ENCODE results near the gene DPEP2.

DPEP2 gene

GRCh38 chr16:67971111-67971510, 28.2 kb downstream of the DPEP2 start:
- peak overlapping the region; percentile 36 to 81 (median 76) for H3K4me3 Mint-ChIP-seq
- H3K27ac Mint-ChIP-seq = peak overlapping the region in 1 of 3 experiments; percentile 65
- peaks cover 20% of the 10 kb centered on the region for H3K4me1 Mint-ChIP-seq
- no peaks in the 10 kb centered on the region for H3K9me3 Mint-ChIP-seq
- TF ChIP-seq CTCF (IDR thresholded peaks at IDR 0.05; ENCODE audit: unreplicated experiment in 3 of 3) = no peak
- H3K36me3 Mint-ChIP-seq (ENCODE audit: low read depth) = no peaks in the 10 kb centered on the region
- peaks cover 19% of the 10 kb centered on the region for H3K27me3 Mint-ChIP-seq (ENCODE audit: low read depth)

DNA sequence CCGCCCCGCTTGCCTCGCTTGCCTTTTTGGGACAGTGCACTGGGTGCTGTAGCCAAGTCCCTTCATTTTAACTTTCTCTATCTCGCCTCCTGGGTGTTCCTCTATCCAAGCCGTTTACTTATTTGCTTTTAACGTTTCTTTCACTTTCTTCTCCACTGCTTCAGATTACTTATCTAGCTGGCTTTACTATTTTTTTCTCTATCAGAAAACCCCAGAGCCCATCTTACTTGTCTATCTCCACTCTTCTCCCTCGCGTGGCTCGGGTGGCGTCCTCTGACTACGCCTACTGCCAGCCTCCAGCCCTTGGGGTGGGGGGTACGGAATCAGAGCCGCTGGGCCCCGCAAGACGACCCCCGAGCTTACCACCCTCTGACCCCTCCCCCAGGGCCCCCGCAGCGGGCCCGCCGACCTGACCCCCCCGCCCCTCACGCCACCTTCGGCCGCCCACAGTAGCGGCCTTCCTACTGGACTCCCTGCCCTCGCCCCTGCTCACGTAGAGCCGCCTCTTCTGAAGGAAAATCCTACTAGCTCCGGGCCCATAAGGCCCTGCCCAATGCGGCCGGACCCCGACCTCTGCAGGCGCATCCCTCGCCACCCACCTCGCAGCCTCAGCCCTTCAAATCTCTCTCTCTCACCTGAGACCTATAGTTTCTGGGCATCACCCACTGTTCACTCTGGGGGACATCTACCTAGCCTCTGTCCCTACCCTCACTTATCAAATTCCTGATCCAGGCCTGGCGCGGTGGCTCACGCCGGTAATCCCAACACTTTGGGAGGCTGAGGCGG, 29.8 kb downstream of the DPEP2 start:
- Mint-ChIP-seq H3K36me3 (ENCODE audit: low read depth) (peaks cover 3% of the 10 kb centered on the region), H3K4me1 (peaks cover 35% of the 10 kb centered on the region), H3K27ac (peak overlapping the region; percentile 57 to 84 (median 75)), H3K9me3 (no peaks in the 10 kb centered on the region), H3K27me3 (ENCODE audit: low read depth) (peaks cover 7% of the 10 kb centered on the region), H3K4me3 (peak overlapping the region; percentile 92 to 95 (median 92))
- TF ChIP-seq CTCF (IDR thresholded peaks at IDR 0.05; ENCODE audit: unreplicated experiment in 3 of 3) = no peak

DNA sequence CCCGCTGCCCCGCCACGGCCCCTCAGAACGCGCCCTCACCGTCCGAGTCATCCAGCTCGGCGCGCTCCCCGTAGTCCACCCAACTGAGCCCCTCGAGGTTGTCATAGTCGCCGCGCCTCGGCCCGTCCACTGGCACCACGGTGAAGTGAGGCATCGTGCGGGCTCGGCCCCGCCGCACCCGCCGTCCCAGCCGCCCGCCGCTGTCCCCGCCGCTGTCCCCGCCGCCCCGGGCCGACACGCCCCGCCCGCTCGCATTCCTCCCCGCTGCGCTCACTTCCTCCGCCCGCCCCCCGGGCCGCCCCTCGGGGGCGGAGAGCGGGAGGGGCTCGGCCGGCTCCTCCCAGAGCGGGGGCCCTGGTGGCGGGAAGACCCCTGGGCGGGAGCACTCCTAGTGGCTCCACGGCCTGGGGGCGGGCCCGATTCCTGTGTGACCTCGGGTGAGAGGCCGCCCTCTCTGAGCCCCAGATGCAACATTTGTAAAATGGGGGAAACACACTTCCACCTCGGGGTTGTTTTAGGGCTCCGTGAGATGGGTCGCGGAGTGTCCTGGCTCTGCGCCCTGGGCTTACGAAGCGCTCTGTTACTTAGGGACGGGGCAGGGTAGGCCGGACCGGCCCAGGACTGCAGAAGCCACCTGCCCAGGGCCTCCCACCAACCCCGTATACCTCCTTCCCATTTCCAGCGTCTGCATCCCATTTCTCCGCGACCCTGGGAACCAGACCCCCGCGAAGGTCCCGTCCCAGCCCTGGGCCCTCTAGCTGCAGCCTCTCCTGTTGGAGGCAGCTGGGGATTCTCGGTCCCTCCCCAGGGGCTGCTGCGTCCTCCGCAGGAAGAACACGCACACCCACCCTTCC, 30.7 kb downstream of the DPEP2 start, which contains the start of gene SLC12A4:
SLC12A4 (minus strand) TSS at position 238 of the 854 bp plus-strand sequence; CDS start at position 154, 84 bp downstream.
- Mint-ChIP-seq H3K4me3 (peak within 1 kb of the TSS; percentile 92 to 95 (median 92)), H3K36me3 (ENCODE audit: low read depth) (peaks cover 3% of the 10 kb centered on the region), H3K27ac (peak within 1 kb of the TSS; percentile 57 to 87 (median 86)), H3K9me3 (no peaks in the 10 kb centered on the region), H3K4me1 (peaks cover 39% of the 10 kb centered on the region), H3K27me3 (ENCODE audit: low read depth) (peaks cover 6% of the 10 kb centered on the region)
- no peak for TF ChIP-seq CTCF (IDR thresholded peaks at IDR 0.05; ENCODE audit: unreplicated experiment in 3 of 3)

DNA sequence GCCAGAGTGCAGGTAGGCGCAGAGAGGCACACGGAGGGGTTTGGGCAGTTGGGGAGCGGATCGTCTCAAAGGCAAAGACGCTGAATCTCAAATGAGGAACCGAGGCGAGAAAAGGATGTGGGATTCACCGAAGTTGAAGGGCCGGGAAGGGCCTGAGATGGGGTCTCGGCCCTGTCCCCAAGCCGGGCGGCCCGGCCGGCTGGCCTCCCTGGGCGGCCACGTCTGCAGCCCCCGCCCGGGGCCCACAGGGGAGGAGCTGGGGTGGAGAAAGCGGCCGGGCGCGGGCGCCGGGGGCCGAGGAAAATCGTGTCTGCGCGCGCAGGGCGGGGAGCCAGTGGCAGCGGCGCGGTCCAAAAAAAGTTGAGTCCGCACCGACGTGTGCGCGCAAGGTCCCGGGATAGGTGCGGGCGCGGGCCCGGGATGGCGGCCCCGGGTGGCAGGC, 31.3 kb downstream of the DPEP2 start:
- peaks cover 41% of the 10 kb centered on the region for H3K4me1 Mint-ChIP-seq
- TF ChIP-seq CTCF (IDR thresholded peaks at IDR 0.05; ENCODE audit: unreplicated experiment in 3 of 3) = no peak

GRCh38 chr16:67967183-67967957, 31.9 kb downstream of the DPEP2 start:
- TF ChIP-seq CTCF (IDR thresholded peaks at IDR 0.05; ENCODE audit: unreplicated experiment in 3 of 3) = no peak
- Mint-ChIP-seq H3K36me3 (ENCODE audit: low read depth) (peaks cover 8% of the 10 kb centered on the region), H3K4me1 (peaks cover 45% of the 10 kb centered on the region), H3K27ac (peak overlapping the region; percentile 45 to 87 (median 86)), H3K4me3 (peak overlapping the region; percentile 92 to 95 (median 92)), H3K9me3 (no peaks in the 10 kb centered on the region), H3K27me3 (ENCODE audit: low read depth) (peaks cover 6% of the 10 kb centered on the region)

More for the DNA sequence above, 31.3 kb downstream of the DPEP2 start:
- Mint-ChIP-seq H3K36me3 (ENCODE audit: low read depth) (peaks cover 5% of the 10 kb centered on the region), H3K27ac (peak overlapping the region; percentile 45 to 87 (median 86)), H3K4me3 (peak overlapping the region; percentile 92 to 95 (median 92)), H3K27me3 (ENCODE audit: low read depth) (peaks cover 6% of the 10 kb centered on the region), H3K9me3 (no peaks in the 10 kb centered on the region)

All from nephron (organoid).